NAMALWA (cell line): ENCODE results near the gene CSHL1.
"Not testable (repeated sequence)": the region's sequence is repeated elsewhere in the genome, so short reads cannot be mapped to it uniquely, and the experiment has no call there.

Source experiments
- DNase-seq: peaks from one replicate; pipeline ENCODE4 v3.0.0-alpha.2; 2015; ENCODE audit warnings: low spot score

The CSHL1 gene

GRCh38 chr17:63918789-63919305 is 7.8 kb upstream of the CSHL1 start, which contains the start of gene GH1:
GH1 (minus strand) TSS chr17:63918839; CDS start chr17:63918776, 63 bp downstream.
- DNase-seq: peak; percentile 23

GRCh38 chr17:63918305-63918704 is 7.2 kb upstream of the CSHL1 start:
- no peak for DNase-seq

- DNase-seq: no peak
Measured at GRCh38 chr17:63917646-63918045, 6.6 kb upstream of the CSHL1 start.

GRCh38 chr17:63917206-63917605 is 6.1 kb upstream of the CSHL1 start:
- not testable (repeated sequence) for DNase-seq

- no peak for DNase-seq
Measured at GRCh38 chr17:63916566-63917185, 5.6 kb upstream of the CSHL1 start.

- peak; percentile 67 for DNase-seq
Measured at GRCh38 chr17:63915753-63916152, 4.7 kb upstream of the CSHL1 start.

- no peak for DNase-seq
Measured at GRCh38 chr17:63914471-63914870, 3.4 kb upstream of the CSHL1 start.

- DNase-seq: peak; percentile 68
Measured at GRCh38 chr17:63911657-63912100, 621 bp upstream of the CSHL1 start.

GRCh38 chr17:63910096-63910495 is 962 bp downstream of the CSHL1 start:
- DNase-seq: no peak

- DNase-seq: not testable (repeated sequence)
Measured at GRCh38 chr17:63909586-63909985, 1.5 kb downstream of the CSHL1 start.

- peak; percentile 58 for DNase-seq
Measured at GRCh38 chr17:63907161-63907778, 3.8 kb downstream of the CSHL1 start.

- DNase-seq: not testable (repeated sequence)
Measured at GRCh38 chr17:63904796-63905195, 6.3 kb downstream of the CSHL1 start.

- peak; percentile 55 for DNase-seq
Measured at GRCh38 chr17:63903787-63904201, 7.3 kb downstream of the CSHL1 start.

- DNase-seq: not testable (repeated sequence)
Measured at GRCh38 chr17:63901971-63902370, 9.1 kb downstream of the CSHL1 start.

GRCh38 chr17:63898899-63899798 is 11.9 kb downstream of the CSHL1 start:
- DNase-seq: not testable (repeated sequence)

- not testable (repeated sequence) for DNase-seq
Measured at GRCh38 chr17:63896524-63897354, 14.3 kb downstream of the CSHL1 start, which contains the start of gene CSH1. CSH1 (minus strand) TSS chr17:63896574; CDS start chr17:63896511, 63 bp downstream.

- not testable (repeated sequence) for DNase-seq
Measured at GRCh38 chr17:63894821-63895220, 16.2 kb downstream of the CSHL1 start.

GRCh38 chr17:63894021-63894420 is 17.0 kb downstream of the CSHL1 start:
- DNase-seq: not testable (repeated sequence)

GRCh38 chr17:63892316-63893037 is 18.6 kb downstream of the CSHL1 start:
- not testable (repeated sequence) for DNase-seq

- DNase-seq: peak; percentile 72
Measured at GRCh38 chr17:63889026-63889848, 21.8 kb downstream of the CSHL1 start.
